NCI-H2081 treated with DMSO at 0.1 percent for 48 hours (cell line): Measurements from ENCODE around the gene CHST13.

ENCODE experiments used
- DNase-seq: peaks from one replicate; lab custom pipeline; 2025; lab: John Stamatoyannopoulos, UW

The CHST13 gene, protein sequence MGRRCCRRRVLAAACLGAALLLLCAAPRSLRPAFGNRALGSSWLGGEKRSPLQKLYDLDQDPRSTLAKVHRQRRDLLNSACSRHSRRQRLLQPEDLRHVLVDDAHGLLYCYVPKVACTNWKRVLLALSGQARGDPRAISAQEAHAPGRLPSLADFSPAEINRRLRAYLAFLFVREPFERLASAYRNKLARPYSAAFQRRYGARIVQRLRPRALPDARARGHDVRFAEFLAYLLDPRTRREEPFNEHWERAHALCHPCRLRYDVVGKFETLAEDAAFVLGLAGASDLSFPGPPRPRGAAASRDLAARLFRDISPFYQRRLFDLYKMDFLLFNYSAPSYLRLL

DNA sequence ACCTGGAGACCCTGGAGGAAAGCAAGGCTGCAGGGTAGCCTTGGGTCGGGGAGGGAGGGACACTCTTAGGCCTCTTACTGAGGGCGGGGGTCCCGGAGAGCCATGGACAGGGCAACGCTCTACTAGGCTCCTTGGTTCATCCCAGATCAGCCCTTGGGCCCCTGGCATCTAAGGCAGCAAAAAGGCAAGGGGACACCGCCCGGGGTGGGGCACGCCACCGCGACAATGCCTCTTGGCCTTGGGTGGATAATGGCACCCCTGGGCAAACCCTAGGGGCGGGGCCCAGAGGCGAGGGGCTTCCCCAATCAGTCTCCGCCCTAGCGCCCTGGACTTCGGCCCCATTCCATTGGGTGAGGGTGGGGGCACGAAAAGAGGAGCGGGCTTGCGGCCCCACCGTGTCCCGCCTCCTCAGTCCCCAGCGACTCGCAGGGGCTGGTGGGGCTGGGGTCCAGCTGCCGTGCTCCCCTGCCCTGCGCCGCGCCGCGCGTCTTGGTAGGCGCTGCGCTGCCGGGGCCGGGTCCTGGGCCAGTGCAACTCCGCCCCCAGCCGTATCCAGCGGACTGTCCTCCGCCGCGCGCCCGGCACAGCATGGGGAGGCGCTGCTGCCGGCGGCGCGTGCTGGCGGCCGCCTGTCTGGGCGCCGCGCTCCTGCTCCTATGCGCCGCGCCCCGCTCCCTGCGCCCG, at the start of gene CHST13:
TSS of gene CHST13 (plus strand) at position 411 of the 684 bp plus-strand sequence. CDS start at position 589, 178 bp downstream.
- no peak for DNase-seq

DNA sequence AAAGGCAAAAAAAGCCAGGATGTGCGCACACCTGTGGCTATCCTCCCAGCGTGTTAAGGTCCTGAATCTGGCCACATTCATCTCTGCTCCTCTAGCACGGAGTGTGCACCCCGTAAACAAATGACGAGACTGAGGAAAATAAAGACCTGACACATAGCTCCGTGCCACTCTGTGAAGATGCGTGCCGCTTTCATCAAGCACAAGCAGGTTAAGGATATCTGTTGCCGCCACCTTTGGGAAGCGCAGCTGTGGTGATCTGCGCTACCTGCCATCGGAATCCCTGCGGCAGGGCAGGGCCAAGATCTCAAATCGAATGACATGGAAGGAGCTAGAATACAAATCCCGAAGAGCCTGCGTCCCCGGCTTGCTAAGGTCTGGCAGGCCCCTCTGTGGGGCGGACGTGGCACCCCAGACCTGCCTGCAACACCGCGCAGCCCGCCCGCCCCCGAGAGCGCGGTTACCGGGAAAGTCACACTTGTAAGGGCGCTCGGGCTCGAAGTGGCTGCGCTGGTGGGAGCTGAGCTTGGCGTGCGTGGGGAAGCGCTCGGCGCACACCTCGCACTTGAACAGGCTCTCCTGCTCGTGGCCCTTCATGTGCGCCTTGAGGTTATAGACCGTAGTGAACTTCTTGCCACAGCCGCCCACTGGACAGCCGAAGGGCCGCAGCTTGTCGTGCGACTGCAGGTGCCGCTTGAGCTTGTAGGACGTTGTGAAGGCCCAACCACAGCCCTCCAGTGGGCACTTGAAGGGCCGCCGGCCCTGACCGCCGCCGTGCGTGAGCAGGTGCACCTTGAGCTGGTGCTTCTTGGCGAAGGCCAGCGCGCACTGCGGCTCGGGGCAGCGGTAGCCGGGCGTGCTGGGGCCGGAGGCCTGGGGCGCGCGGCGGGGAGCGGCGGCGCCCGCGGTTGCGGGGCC, 49.2 kb upstream of the CHST13 start:
- no peak for DNase-seq

DNA sequence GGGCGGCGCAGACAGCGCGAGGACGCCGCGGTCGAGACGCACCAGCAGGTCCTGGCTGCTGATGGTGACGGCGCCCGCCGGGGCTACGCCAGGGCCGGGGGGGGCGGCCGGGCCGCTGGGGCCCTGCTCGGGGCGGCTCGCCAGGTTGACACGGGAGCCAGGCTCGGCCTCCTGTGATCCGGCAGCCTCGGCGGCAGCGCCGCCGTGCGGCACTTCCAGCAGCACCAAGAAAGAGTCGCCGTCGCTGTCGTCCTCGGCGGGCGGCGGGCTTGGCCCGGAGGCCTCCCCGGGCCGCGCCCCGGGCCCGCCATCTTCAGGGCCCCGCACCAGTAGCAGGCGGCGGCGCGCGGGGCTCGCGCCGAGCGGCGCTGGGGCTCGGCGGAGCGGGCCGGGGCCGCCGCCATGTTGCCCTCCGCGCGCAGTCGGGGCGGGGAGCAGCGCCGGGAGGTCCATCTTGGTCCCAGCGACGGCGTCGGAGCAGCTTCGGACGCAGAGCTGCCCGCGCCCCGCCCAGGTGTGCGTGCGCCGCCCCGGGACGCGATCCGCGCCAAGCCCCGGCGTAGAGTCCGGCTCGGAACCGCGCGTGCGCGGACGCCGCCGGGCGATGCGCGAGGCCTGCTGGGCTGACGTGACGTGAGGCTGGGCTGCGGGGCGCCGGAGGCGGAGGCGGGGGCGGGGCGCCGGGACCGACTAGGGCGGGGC, 48.4 kb upstream of the CHST13 start, which contains the start of gene ZXDC:
TSS of gene ZXDC (minus strand) at position 479 of the 702 bp plus-strand sequence. CDS start at position 453, 26 bp downstream.
- DNase-seq: peak; percentile 75

DNA sequence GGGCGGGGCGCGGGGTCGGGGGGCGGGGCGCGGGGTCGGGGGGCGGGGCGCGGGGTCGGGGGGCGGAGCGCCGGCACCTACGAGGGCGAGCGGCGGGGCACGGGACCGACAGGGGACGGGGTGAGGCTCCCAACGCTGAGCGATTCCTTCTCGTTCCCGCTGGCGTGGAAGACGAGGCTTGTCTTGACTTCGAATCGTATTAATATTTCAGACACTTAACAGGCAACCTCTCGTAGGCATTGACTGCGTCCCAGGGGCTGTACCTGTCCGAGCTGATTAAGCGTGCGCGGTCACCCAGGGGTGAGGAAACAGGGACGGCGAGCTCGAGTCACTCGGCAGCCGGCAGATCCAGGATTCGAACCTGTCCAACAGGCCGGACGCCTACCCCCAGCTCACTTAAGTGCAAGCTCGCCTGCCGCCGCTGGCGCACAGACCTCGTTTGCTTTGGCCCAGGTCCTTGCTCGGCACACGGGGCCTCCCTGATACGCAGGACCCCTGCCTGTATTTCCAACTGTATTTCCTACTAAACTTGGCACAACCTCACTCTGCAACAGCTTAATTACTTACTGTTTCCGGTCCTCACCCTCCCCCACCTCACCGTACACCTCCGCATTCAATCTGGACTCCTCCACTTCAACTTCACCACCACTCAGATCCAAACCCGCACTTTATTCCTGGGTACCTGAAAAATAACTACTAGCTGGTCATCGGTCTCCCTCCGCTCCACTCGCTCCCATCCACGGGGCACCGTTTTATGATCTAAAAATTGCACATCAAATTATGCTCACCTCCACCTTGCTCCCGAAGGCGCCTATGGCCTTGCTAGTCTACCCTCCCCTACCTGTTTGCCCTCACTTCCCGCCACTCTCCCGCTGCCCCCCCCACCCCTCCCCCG, 47.5 kb upstream of the CHST13 start:
- DNase-seq: peak; percentile 51

DNA sequence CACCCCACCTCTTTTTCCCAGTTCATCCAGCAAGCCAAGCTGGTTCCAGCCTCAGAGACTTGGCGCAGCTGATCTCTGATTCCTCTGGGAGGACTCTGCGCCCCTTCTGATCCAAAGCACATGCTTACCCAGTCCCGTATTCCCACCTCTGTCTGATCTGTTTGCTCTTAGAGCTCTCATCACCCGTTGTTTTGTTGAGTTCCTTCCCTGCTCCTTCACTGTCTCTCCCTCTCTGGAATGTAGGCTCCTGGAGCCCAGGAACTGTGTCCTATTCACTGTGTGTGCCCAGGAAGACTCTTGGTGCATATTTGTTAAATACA, 46.9 kb upstream of the CHST13 start:
- DNase-seq: no peak

DNA sequence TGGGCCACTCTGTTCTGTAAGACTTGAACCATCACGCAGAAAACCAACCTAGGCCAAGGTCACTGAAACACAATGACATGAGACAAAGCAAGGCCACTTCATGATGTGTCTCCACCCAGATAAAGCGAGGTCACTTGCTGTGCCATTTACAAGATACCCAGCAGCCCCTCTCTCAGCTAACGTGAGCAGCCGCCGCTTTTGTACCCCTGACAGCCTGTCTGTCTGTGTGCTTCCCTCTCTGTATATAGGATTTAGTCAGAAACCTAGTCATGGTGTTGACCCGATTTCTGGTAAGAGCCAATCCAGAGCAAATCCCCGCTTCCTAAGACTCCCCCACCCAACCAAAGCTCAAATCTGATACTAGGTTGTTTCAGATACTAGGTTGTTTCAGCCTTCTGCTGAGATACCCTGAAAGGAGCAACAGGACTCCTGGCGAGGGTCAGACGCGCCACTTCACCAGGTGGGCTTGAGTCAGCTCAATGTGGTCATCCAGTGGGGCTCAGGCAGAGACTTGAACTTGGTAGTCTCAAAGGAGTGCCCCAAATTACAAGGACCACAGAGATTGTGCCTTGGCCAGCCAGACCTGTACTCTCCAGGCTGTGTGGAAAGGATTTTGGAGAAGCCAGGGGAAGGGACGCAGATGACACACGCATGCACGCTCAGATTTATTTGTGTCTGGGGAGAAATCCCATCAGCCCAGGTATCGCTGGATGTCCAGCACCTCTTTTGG, 45.2 kb upstream of the CHST13 start:
- no peak for DNase-seq

DNA sequence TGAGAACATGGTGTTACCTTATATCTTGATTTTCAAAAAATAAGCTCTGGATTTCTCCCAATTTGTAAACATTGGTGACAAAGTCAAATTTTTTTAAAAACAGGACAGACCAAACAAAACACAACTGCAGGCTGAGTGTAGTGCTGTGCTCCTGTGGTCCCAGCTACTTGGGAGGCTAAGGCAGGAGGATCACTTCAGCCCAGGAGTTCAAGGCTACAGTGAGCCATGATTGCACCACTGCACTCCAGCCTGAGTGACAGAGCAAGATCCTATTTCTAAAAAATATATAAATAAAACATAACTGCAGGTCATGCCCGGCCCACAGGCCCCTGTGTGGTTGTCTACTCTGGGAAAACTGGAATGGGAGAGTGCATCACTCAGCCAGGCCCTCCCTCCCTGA, 44.3 kb upstream of the CHST13 start:
- DNase-seq: no peak

DNA sequence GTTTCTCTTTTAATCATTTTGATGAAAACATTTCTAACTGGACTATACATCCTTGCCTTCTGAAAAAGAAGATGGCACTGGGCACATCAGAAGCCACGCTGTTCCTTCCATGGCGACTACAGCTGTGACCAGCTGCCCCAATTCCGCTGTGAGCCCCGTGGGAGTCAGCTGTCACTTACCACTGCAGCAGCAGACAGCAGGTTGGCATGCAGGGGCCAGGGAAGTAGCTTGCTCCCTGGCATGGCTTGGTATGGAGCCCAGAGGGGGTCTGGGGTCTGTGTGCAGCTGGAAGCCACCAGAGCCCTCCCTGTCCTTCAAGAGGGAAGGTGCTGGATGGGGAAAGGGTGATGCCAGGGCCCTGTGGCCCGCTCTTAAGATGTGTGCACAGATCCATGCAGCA, 43.7 kb upstream of the CHST13 start:
- no peak for DNase-seq

DNA sequence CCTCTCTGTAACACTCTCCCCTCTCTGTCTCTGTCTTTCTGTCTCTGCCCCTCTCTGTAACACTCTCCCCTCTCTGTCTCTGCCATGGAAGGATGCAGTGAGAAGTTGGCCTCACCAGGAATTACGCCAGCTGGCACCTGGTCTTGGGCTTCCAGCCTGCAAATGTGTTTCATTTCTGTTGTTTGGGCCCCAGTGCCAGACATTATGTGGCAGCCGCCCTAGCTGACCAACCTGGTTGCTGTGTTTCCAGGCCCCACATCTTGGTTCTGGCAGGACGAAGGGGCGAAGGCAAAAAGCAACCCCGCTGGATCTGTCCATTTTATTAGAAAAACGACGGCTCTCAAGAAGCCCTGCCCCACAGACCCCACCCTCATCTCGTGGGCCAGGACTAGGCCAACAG, 43.1 kb upstream of the CHST13 start:
- DNase-seq: no peak

DNA sequence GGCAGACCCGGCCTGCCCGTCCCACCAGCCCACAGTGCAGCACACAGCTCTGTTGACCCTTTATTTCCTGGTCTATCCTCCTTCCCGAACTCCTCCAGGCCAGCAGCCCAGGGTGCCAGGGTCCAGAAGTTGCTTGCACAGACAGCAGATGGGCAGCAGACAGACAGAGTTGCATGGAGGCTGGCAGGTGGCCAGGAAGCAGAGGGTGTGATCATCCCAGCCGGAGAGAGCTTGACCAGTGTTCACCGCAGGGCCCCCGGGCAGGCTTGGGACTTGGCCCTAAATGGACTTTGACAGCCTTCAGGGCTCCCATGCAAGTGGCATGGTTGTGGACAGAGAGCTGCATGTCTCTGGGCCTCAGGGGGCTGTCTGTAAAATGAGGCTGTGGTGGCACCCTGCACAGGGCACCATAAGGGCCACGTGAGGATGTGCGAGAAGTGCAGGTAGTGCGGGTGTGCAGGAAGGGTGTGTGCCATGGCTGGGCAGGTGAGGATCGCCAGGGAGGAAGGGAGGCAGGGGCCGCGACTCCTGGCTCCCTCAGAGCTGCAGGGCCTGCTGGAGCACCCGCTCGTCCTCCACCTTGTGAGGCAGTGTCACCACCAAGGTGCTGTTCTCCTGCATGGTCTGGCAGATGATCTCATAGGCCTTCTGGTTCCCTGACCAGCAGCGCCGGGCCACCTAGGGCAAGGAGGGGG, 42.0 kb upstream of the CHST13 start:
- DNase-seq: no peak

DNA sequence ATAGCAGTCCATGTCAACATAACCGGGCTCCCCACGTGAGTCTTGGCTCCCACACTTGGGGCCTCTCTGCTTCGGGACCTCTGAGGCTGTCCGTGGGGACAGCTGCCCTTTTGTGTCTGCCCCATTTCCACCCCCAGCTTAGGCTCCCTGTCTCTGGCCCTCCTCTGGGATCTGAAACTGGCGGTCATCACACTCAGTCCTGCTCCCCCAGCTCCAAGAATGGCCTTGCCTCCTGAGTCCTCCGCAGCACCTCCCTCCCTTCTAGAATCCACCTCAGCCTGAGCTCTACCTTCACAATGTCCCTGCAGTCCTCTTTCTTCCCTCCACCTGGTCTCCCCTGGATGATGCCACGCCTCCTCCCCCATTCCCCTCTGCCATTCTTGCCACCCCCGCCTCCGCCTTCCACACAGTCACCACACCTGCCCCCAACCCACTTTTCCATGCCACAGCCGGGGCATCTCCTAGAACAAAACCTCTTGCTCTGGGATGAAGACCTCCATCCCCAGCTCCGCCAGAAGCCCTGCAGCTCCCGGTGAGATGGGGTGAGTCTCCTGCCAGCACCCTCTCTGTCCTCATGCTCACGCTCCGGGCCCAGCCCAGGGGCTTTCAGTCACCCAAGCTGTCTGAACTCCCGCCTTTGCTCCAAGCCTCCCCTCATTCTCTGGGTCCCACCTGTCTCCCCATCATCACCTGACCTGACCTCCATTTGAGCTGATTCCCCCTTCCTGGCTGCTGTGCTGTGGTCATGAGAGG, 41.3 kb upstream of the CHST13 start:
- DNase-seq: no peak

DNA sequence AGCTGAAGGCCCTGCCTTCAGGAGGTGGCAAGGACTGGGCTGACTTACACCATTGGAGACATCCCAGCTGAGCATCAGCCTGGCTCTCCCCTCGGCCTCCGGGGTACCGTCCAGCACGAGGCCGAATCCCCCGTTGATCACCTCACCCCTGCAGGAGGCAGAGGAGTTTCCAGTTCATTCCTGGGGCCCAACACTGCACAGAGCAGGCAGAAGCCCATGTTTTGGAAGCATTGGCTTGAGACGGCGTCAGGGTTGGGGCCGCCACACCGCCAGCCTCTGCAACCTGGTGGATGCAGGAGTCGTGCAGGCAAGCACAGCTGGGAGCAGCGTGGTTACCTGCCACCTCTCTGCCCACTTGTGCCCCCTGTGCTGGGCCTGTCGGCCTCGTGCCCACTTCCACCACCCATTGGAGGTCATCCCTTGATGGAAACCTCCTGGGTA, 40.6 kb upstream of the CHST13 start:
- no peak for DNase-seq

DNA sequence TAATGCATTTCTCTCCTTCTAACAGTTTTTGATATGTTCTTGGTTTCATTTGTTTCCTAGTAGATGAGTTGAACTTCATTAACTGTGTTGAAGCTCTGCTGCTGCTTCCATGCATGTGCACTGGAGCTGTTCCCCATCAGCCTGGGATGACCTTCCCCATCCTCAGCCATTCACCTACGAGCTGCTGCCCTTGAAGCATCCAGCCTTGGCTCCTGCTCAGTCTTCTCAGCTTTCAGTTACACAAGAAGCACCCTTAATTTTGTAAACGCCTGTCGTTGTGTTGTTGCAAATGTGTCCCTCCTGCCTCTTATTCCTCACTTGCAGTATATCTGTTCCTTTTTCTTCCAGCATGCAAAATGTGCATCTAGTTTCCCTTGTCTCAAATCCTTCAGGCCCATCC, 39.8 kb upstream of the CHST13 start:
- no peak for DNase-seq

DNA sequence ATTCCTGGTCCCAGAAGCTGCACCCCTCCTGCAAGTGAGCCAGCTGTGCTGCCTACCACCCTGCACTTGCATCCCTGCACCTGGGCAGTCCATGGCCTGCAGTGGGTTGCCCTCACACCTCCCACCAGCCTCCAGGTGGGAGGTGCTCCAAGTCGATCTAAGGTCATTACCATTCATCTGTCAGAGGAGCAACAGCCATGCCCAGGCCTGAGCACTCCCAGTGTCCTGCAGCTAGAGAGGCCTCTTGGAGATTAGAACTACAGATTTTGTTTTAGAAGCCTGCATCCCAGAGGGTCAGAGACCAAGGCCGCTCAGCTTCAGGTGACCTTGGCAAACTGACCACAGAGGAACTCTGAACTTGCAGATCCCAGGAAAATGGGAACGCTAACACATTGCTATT, 39.3 kb upstream of the CHST13 start:
- DNase-seq: no peak

DNA sequence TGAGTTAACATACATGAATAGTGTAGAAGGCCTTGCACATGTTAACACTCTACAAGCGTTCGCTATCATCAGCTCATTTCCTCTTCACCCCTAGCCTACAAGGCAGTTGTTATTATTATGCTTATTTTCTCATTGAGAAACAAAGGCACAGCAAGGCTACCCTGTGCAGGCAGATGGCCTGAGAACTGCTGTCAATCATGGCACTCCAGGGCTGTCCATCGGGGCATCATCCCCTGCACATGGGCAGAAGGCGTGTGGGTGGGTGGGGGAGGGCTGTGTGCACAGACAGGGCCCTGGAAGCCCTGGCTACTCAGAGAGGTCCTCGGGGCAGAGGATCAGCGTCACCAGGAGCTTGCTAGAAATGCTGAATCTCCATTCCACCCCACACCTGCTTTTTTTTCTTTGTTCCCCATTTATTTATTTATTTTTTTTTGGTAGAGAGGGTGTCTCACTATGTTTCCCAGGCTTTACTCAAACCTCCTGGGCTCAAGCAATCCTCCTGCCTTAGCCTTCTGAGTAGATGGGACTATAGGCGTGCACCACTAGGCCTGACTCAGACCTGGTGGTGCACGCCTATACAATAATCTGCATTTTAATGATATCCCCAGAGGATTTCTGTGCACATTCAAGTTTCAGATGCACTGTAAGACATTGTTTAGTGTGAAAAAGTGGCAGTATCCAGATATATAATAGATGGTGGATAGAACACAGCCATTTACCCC, 38.6 kb upstream of the CHST13 start:
- DNase-seq: no peak

DNA sequence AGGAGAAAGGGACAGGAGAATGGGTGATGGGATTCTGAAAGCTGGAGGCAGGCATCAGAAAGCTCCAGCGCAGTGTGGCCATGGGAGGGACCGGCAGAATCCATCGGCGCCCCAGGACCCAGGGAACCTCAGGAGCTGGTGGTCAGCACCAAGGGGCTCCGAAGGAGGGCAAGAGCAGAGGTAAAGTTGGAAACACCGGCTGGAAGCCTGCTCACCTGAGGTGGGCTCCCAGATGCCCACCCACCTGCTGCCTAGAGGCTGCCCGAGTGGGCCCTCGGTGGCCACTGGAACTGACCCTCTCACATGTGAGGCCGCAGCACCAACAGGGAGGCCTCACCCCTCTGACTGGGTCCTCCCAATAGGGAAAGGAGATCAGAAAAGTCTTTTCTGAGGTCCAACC, 38.0 kb upstream of the CHST13 start:
- no peak for DNase-seq

DNA sequence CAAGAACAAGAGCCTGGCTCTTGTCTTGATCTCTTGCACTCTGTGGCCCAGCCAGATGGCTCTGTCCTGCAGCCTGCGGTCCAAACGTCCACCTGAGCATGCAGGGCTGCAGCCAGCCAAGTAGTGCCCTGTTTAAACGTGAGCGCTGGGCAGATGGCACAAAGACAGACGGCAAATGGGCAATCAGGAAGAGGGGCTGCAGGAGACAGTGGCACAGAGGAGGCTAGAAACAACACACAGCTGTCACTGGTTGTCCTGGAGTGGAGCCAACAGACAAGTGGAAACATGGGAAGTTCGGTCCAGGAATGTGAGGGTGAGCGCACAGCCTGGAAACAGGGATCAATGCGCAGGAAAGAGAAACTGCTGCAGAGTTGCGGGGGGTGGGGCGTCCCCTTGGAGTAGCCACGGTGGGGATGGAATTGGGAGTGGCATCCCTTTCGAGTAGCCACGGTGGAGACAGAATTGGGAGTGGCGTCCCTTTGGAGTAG, 37.6 kb upstream of the CHST13 start:
- DNase-seq: no peak

DNA sequence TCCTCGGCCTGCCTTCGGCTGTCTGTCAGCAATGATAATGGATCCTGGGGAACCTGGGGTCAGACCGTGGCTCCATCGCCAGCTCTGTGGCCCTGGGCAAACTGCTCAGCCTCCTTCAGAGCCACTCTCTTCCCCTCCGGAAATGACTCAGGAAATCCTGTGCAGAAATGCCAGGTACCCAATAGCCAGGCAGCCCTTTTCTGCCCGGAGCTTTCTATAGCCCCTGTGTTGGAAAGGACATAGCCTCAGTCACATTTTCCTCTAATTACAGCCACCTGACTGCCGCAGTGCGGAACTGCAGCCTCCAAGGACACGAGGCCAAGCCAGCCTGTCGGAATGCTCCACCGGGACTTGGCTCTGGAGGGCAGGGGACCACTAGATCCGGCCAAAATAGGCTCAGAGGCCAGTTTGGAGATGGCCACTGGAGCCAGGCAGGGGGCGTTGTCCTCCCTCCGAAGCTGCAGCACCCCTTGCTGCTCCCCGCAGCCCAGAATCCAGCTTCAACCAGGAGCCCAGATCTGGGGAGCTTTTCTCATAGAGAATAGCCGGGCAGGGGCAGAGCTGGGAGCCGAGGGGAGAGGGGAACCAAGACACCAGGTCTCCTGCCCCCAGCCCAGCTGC, 36.7 kb upstream of the CHST13 start:
- DNase-seq: no peak
